ENCODE results near the gene NLGN2.

DNA sequence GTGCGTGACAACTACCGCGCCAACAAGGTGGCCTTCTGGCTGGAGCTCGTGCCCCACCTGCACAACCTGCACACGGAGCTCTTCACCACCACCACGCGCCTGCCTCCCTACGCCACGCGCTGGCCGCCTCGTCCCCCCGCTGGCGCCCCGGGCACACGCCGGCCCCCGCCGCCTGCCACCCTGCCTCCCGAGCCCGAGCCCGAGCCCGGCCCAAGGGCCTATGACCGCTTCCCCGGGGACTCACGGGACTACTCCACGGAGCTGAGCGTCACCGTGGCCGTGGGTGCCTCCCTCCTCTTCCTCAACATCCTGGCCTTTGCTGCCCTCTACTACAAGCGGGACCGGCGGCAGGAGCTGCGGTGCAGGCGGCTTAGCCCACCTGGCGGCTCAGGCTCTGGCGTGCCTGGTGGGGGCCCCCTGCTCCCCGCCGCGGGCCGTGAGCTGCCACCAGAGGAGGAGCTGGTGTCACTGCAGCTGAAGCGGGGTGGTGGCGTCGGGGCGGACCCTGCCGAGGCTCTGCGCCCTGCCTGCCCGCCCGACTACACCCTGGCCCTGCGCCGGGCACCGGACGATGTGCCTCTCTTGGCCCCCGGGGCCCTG lies 9.5 kb downstream of the NLGN2 start:
- TF ChIP-seq, protein P1, sequence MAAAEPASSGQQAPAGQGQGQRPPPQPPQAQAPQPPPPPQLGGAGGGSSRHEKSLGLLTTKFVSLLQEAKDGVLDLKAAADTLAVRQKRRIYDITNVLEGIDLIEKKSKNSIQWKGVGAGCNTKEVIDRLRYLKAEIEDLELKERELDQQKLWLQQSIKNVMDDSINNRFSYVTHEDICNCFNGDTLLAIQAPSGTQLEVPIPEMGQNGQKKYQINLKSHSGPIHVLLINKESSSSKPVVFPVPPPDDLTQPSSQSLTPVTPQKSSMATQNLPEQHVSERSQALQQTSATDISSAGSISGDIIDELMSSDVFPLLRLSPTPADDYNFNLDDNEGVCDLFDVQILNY (CRISPR knock-in tag; IDR thresholded peaks at IDR 0.05): no peak
- TF ChIP-seq, protein P2, sequence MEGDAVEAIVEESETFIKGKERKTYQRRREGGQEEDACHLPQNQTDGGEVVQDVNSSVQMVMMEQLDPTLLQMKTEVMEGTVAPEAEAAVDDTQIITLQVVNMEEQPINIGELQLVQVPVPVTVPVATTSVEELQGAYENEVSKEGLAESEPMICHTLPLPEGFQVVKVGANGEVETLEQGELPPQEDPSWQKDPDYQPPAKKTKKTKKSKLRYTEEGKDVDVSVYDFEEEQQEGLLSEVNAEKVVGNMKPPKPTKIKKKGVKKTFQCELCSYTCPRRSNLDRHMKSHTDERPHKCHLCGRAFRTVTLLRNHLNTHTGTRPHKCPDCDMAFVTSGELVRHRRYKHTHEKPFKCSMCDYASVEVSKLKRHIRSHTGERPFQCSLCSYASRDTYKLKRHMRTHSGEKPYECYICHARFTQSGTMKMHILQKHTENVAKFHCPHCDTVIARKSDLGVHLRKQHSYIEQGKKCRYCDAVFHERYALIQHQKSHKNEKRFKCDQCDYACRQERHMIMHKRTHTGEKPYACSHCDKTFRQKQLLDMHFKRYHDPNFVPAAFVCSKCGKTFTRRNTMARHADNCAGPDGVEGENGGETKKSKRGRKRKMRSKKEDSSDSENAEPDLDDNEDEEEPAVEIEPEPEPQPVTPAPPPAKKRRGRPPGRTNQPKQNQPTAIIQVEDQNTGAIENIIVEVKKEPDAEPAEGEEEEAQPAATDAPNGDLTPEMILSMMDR (IDR thresholded peaks at IDR 0.05): no peak
- TF ChIP-seq, protein P3, sequence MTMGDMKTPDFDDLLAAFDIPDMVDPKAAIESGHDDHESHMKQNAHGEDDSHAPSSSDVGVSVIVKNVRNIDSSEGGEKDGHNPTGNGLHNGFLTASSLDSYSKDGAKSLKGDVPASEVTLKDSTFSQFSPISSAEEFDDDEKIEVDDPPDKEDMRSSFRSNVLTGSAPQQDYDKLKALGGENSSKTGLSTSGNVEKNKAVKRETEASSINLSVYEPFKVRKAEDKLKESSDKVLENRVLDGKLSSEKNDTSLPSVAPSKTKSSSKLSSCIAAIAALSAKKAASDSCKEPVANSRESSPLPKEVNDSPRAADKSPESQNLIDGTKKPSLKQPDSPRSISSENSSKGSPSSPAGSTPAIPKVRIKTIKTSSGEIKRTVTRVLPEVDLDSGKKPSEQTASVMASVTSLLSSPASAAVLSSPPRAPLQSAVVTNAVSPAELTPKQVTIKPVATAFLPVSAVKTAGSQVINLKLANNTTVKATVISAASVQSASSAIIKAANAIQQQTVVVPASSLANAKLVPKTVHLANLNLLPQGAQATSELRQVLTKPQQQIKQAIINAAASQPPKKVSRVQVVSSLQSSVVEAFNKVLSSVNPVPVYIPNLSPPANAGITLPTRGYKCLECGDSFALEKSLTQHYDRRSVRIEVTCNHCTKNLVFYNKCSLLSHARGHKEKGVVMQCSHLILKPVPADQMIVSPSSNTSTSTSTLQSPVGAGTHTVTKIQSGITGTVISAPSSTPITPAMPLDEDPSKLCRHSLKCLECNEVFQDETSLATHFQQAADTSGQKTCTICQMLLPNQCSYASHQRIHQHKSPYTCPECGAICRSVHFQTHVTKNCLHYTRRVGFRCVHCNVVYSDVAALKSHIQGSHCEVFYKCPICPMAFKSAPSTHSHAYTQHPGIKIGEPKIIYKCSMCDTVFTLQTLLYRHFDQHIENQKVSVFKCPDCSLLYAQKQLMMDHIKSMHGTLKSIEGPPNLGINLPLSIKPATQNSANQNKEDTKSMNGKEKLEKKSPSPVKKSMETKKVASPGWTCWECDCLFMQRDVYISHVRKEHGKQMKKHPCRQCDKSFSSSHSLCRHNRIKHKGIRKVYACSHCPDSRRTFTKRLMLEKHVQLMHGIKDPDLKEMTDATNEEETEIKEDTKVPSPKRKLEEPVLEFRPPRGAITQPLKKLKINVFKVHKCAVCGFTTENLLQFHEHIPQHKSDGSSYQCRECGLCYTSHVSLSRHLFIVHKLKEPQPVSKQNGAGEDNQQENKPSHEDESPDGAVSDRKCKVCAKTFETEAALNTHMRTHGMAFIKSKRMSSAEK (CRISPR knock-in tag; IDR thresholded peaks at IDR 0.05; ENCODE audit: borderline replicate concordance): no peak
- TF ChIP-seq, protein P4, sequence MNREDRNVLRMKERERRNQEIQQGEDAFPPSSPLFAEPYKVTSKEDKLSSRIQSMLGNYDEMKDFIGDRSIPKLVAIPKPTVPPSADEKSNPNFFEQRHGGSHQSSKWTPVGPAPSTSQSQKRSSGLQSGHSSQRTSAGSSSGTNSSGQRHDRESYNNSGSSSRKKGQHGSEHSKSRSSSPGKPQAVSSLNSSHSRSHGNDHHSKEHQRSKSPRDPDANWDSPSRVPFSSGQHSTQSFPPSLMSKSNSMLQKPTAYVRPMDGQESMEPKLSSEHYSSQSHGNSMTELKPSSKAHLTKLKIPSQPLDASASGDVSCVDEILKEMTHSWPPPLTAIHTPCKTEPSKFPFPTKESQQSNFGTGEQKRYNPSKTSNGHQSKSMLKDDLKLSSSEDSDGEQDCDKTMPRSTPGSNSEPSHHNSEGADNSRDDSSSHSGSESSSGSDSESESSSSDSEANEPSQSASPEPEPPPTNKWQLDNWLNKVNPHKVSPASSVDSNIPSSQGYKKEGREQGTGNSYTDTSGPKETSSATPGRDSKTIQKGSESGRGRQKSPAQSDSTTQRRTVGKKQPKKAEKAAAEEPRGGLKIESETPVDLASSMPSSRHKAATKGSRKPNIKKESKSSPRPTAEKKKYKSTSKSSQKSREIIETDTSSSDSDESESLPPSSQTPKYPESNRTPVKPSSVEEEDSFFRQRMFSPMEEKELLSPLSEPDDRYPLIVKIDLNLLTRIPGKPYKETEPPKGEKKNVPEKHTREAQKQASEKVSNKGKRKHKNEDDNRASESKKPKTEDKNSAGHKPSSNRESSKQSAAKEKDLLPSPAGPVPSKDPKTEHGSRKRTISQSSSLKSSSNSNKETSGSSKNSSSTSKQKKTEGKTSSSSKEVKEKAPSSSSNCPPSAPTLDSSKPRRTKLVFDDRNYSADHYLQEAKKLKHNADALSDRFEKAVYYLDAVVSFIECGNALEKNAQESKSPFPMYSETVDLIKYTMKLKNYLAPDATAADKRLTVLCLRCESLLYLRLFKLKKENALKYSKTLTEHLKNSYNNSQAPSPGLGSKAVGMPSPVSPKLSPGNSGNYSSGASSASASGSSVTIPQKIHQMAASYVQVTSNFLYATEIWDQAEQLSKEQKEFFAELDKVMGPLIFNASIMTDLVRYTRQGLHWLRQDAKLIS (CRISPR knock-in tag; IDR thresholded peaks at IDR 0.05; ENCODE audit: borderline replicate concordance): no peak
- TF ChIP-seq JUN (CRISPR knock-in tag; IDR thresholded peaks at IDR 0.05) (no peak), ETV6 (CRISPR knock-in tag; IDR thresholded peaks at IDR 0.05) (no peak), NR3C1 (CRISPR knock-in tag; conservative IDR thresholded peaks at IDR 0.05; ENCODE audit: low read depth) (no peak), MXD4 (CRISPR knock-in tag; IDR thresholded peaks at IDR 0.05; ENCODE audit: borderline replicate concordance) (no peak), FOXJ3 (CRISPR knock-in tag; IDR thresholded peaks at IDR 0.05; ENCODE audit: borderline replicate concordance) (no peak), SMAD3 (CRISPR knock-in tag; IDR thresholded peaks at IDR 0.05; ENCODE audit: borderline replicate concordance) (no peak)
- TF ChIP-seq, protein P5, sequence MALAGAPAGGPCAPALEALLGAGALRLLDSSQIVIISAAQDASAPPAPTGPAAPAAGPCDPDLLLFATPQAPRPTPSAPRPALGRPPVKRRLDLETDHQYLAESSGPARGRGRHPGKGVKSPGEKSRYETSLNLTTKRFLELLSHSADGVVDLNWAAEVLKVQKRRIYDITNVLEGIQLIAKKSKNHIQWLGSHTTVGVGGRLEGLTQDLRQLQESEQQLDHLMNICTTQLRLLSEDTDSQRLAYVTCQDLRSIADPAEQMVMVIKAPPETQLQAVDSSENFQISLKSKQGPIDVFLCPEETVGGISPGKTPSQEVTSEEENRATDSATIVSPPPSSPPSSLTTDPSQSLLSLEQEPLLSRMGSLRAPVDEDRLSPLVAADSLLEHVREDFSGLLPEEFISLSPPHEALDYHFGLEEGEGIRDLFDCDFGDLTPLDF (CRISPR knock-in tag; IDR thresholded peaks at IDR 0.05): no peak
- TF ChIP-seq, protein P6, sequence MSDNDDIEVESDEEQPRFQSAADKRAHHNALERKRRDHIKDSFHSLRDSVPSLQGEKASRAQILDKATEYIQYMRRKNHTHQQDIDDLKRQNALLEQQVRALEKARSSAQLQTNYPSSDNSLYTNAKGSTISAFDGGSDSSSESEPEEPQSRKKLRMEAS (CRISPR knock-in tag; IDR thresholded peaks at IDR 0.05): no peak

Data from WTC11 (cell line).